ENCODE results near the gene TRMT2A.
"Not testable (repeated sequence)": the region's sequence is repeated elsewhere in the genome, so short reads cannot be mapped to it uniquely, and the experiment has no call there.

TRMT2A gene

DNA sequence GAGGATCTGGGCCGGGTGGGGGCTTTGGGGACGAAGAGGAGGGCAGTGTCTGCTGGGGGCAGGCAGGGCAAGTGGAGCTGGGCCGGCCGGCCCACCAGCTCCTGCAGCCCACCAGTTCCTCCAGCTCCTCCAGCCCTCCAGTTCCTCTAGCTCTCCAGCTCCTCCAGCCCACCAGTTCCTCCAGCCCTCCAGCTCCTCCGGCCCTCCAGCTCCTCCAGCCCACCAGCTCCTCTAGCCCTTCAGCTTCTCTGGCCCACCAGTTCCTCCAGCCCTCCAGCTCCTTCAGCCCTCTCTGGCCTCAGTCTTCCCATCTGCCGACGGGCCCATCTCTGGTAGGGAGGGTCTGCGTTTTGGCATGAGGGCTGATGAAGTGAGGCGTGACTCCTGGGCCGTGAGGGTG is 43.0 kb upstream of the TRMT2A start:
- Mint-ChIP-seq H3K27ac (no peak overlapping the region), H3K4me3 (no peak overlapping the region), H3K9me3 (peaks cover 3% of the 10 kb centered on the region), H3K27me3 (ENCODE audit: low read depth) (peaks cover 7% of the 10 kb centered on the region), H3K36me3 (ENCODE audit: low read depth) (peaks cover 4% of the 10 kb centered on the region), H3K4me1 (no peaks in the 10 kb centered on the region)
- TF ChIP-seq, protein P1, sequence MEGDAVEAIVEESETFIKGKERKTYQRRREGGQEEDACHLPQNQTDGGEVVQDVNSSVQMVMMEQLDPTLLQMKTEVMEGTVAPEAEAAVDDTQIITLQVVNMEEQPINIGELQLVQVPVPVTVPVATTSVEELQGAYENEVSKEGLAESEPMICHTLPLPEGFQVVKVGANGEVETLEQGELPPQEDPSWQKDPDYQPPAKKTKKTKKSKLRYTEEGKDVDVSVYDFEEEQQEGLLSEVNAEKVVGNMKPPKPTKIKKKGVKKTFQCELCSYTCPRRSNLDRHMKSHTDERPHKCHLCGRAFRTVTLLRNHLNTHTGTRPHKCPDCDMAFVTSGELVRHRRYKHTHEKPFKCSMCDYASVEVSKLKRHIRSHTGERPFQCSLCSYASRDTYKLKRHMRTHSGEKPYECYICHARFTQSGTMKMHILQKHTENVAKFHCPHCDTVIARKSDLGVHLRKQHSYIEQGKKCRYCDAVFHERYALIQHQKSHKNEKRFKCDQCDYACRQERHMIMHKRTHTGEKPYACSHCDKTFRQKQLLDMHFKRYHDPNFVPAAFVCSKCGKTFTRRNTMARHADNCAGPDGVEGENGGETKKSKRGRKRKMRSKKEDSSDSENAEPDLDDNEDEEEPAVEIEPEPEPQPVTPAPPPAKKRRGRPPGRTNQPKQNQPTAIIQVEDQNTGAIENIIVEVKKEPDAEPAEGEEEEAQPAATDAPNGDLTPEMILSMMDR (IDR thresholded peaks at IDR 0.05; ENCODE audit: unreplicated experiment in 3 of 3), result no peak

- not testable (repeated sequence) for H3K9me3 Mint-ChIP-seq; H3K36me3 Mint-ChIP-seq (ENCODE audit: low read depth); H3K27me3 Mint-ChIP-seq (ENCODE audit: low read depth); H3K27ac Mint-ChIP-seq; H3K4me3 Mint-ChIP-seq; H3K4me1 Mint-ChIP-seq
Observed at GRCh38 chr22:20159531-20159930, 42.5 kb upstream of the TRMT2A start.

GRCh38 chr22:20159076-20159475 is 42.0 kb upstream of the TRMT2A start:
- TF ChIP-seq, protein P1 (IDR thresholded peaks at IDR 0.05; ENCODE audit: unreplicated experiment in 3 of 3), result no peak
- Mint-ChIP-seq H3K36me3 (ENCODE audit: low read depth) (peaks cover under 1% of the 10 kb centered on the region), H3K27ac (no peak overlapping the region), H3K4me1 (no peaks in the 10 kb centered on the region), H3K27me3 (ENCODE audit: low read depth) (peaks cover 4% of the 10 kb centered on the region), H3K9me3 (no peaks in the 10 kb centered on the region), H3K4me3 (no peak overlapping the region)

GRCh38 chr22:20158391-20159036 is 41.5 kb upstream of the TRMT2A start:
- Mint-ChIP-seq H3K9me3 (no peaks in the 10 kb centered on the region), H3K27me3 (ENCODE audit: low read depth) (peaks cover 4% of the 10 kb centered on the region), H3K4me1 (no peaks in the 10 kb centered on the region), H3K4me3 (no peak overlapping the region), H3K36me3 (ENCODE audit: low read depth) (no peaks in the 10 kb centered on the region), H3K27ac (no peak overlapping the region)
- TF ChIP-seq, protein P1 (IDR thresholded peaks at IDR 0.05; ENCODE audit: unreplicated experiment in 3 of 3), result no peak

- Mint-ChIP-seq H3K9me3 (no peaks in the 10 kb centered on the region), H3K4me1 (no peaks in the 10 kb centered on the region), H3K27me3 (ENCODE audit: low read depth) (peaks cover 4% of the 10 kb centered on the region)
Observed at GRCh38 chr22:20157430-20158183, 40.6 kb upstream of the TRMT2A start.

DNA sequence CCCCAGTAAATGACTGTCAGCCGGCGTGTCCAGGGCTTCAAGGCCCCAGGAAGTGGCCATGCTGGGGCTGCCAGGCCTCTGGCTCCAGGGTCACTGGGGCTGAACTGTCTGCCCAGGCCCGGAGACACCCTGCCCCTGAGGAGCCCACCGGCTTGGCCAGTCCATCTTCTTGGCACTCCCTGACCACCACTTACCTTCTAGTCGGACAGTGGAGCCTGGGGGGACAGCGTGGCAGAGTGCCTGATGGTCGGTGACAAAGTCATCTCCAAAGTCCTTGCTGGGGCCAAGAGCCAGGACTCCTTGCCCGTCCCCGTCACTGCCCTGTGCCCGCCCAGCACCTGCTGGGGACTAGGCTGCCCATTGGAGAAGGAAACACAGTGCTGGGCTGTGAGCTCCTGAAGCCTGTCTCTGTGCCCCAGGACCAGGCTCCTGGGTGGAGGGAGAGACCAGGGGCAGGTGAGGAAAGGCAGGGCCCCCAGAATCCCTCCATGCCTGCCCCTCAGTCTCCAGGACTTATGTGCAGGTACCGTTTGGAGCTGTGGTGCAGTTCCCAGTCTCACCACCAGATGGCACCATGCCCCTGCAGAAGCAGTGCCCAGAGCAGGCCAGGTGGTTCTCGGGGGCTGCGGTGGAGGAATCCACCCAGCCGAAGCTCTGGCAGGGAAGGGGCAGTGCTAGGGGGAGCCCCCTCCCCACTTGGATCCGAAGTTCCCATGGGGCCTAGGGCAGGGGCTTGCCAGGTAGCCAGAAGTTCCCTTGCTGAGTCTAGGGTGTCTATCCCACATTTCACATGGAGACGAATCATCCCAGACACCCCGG is 39.8 kb upstream of the TRMT2A start:
- H3K27ac Mint-ChIP-seq, result no peak overlapping the region
- no peaks in the 10 kb centered on the region for H3K36me3 Mint-ChIP-seq (ENCODE audit: low read depth)
- TF ChIP-seq, protein P1 (IDR thresholded peaks at IDR 0.05; ENCODE audit: unreplicated experiment in 3 of 3), result peak; percentile 95 to 99 (median 99)
- H3K4me3 Mint-ChIP-seq, result no peak overlapping the region
- peaks cover 4% of the 10 kb centered on the region for H3K27me3 Mint-ChIP-seq (ENCODE audit: low read depth)
- no peaks in the 10 kb centered on the region for H3K9me3 Mint-ChIP-seq
- no peaks in the 10 kb centered on the region for H3K4me1 Mint-ChIP-seq

More at GRCh38 chr22:20157430-20158183, 40.6 kb upstream of the TRMT2A start:
- H3K4me3 Mint-ChIP-seq, result no peak overlapping the region
- no peak overlapping the region for H3K27ac Mint-ChIP-seq
- H3K36me3 Mint-ChIP-seq (ENCODE audit: low read depth), result no peaks in the 10 kb centered on the region
- TF ChIP-seq, protein P1 (IDR thresholded peaks at IDR 0.05; ENCODE audit: unreplicated experiment in 3 of 3), result no peak

All from nephron (organoid).